ENCODE measurements around the gene CBLN1.

DNA sequence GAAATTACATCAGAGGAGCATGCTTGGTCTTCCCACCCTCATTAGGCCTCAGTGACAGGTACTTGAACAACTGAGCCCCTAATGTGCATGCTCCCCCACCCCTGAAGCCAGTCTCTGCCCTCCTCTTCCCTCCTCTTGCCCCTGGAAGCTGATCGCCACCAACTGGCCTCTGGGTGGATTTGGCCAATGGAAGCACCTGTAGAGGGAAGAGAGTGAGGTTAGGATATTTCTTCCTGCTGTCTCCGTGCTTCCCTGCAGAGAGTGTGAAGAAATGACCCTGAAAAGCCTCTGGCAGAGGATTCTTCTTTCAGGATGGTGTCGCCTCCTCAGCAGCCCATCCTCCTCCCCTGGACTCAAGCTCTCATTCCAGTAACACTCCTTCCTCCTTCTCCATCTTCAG, 5.9 kb upstream of the CBLN1 start:
- TF ChIP-seq, protein P1, sequence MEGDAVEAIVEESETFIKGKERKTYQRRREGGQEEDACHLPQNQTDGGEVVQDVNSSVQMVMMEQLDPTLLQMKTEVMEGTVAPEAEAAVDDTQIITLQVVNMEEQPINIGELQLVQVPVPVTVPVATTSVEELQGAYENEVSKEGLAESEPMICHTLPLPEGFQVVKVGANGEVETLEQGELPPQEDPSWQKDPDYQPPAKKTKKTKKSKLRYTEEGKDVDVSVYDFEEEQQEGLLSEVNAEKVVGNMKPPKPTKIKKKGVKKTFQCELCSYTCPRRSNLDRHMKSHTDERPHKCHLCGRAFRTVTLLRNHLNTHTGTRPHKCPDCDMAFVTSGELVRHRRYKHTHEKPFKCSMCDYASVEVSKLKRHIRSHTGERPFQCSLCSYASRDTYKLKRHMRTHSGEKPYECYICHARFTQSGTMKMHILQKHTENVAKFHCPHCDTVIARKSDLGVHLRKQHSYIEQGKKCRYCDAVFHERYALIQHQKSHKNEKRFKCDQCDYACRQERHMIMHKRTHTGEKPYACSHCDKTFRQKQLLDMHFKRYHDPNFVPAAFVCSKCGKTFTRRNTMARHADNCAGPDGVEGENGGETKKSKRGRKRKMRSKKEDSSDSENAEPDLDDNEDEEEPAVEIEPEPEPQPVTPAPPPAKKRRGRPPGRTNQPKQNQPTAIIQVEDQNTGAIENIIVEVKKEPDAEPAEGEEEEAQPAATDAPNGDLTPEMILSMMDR (conservative IDR thresholded peaks at IDR 0.05 in 1 of 2, IDR thresholded peaks at IDR 0.05 in 1 of 2; ENCODE audit: low read depth in 1 of 2, low read length in 2 of 2) = no peak
- TF ChIP-seq EZH2 (IDR thresholded peaks at IDR 0.05; ENCODE audit: low read length, missing control alignments) = no peak

All from fibroblast of lung (primary cell).